C4-2B (cell line): ENCODE data around the gene SHISA9.

Experiments
- ZFX ChIP-seq: fragments of 450-650 bp; IDR thresholded peaks from 2 replicates; pipeline ENCODE4 v1.6.1; 2017
- TF ChIP-seq, protein P1 (sequence below): fragments of 450-650 bp; conservative IDR thresholded peaks from 2 replicates; pipeline ENCODE4 v1.5.1; 2017; ENCODE audit warnings: mild to moderate bottlenecking

DNA sequence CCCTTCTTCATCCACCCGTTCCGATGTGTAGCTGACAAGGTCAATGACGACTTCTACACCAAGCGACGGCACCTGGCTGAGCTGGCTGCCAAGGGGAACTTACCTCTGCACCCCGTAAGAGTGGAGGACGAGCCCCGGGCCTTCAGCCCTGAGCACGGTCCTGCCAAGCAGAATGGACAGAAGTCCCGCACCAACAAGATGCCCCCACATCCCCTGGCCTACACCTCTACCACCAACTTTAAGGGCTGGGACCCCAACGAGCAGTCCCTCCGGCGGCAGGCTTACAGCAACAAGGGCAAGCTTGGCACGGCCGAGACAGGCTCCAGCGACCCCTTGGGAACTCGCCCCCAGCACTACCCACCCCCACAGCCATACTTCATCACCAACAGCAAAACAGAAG lies 333.6 kb downstream of the SHISA9 start:
- TF ChIP-seq, protein P1, sequence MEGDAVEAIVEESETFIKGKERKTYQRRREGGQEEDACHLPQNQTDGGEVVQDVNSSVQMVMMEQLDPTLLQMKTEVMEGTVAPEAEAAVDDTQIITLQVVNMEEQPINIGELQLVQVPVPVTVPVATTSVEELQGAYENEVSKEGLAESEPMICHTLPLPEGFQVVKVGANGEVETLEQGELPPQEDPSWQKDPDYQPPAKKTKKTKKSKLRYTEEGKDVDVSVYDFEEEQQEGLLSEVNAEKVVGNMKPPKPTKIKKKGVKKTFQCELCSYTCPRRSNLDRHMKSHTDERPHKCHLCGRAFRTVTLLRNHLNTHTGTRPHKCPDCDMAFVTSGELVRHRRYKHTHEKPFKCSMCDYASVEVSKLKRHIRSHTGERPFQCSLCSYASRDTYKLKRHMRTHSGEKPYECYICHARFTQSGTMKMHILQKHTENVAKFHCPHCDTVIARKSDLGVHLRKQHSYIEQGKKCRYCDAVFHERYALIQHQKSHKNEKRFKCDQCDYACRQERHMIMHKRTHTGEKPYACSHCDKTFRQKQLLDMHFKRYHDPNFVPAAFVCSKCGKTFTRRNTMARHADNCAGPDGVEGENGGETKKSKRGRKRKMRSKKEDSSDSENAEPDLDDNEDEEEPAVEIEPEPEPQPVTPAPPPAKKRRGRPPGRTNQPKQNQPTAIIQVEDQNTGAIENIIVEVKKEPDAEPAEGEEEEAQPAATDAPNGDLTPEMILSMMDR, result no peak
- TF ChIP-seq ZFX, result no peak
